NB4 (cell line): ENCODE results near the gene CAMK2D.

Experiments used
- MAX ChIP-seq: IDR thresholded peaks from 2 replicates; pipeline ENCODE4 v1.6.1; 2011; ENCODE audit warnings: low read depth, low read length
- MYC ChIP-seq: IDR thresholded peaks from 2 replicates; pipeline ENCODE4 v1.6.1; 2011; ENCODE audit warnings: low read depth, low read length
- POLR2A ChIP-seq: IDR thresholded peaks from 2 replicates; pipeline ENCODE4 v1.6.1; 2011; ENCODE audit warnings: mild to moderate bottlenecking; ENCODE audit not compliant: insufficient read length; ENCODE audit errors: extremely low read depth
- TF ChIP-seq, protein P1 (sequence below): IDR thresholded peaks from one replicate; pipeline ENCODE4 v1.5.1; 2012; ENCODE audit warnings: low read depth, low read length

DNA sequence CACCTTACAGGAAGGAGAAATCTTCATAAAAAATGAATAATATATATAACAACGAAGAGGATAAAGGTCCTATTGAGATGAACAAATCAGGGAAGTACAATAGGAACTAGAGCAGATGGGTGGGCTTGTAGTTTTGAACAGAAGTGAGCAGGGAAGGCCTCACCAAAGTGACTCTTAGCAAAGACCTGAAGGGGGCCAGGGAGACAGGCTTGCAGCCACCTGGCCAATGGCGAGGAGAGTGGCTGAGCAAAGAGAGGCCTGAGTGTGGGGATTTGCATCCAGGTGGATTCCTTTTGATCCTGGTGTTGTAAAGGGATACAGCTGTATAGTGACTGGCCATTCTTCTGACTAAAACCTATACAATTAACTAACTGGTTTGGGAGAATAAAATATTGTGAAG, 354.1 kb downstream of the CAMK2D start:
- TF ChIP-seq, protein P1, sequence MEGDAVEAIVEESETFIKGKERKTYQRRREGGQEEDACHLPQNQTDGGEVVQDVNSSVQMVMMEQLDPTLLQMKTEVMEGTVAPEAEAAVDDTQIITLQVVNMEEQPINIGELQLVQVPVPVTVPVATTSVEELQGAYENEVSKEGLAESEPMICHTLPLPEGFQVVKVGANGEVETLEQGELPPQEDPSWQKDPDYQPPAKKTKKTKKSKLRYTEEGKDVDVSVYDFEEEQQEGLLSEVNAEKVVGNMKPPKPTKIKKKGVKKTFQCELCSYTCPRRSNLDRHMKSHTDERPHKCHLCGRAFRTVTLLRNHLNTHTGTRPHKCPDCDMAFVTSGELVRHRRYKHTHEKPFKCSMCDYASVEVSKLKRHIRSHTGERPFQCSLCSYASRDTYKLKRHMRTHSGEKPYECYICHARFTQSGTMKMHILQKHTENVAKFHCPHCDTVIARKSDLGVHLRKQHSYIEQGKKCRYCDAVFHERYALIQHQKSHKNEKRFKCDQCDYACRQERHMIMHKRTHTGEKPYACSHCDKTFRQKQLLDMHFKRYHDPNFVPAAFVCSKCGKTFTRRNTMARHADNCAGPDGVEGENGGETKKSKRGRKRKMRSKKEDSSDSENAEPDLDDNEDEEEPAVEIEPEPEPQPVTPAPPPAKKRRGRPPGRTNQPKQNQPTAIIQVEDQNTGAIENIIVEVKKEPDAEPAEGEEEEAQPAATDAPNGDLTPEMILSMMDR, result no peak
- TF ChIP-seq POLR2A (no peak), MAX (no peak), MYC (no peak)
